C4-2B (cell line): ENCODE measurements around the gene FGF12.
"Not testable (repeated sequence)": the region's sequence is repeated elsewhere in the genome, so short reads cannot be mapped to it uniquely, and the experiment has no call there.

ENCODE experiments used
- H3K27ac ChIP-seq: fragments of 450-650 bp; 2 replicates; pipeline ENCODE4 v1.5.1; 2017
- CTCF ChIP-seq: fragments of 450-650 bp; conservative IDR thresholded peaks from 2 replicates; pipeline ENCODE4 v1.5.1; 2017; ENCODE audit warnings: mild to moderate bottlenecking
- ZFX ChIP-seq: fragments of 450-650 bp; IDR thresholded peaks from 2 replicates; pipeline ENCODE4 v1.6.1; 2017

Gene FGF12

GRCh38 chr3:192727032-192727847 is at the start of gene FGF12:
Gene FGF12 (minus strand): TSS chr3:192727541.
- H3K27ac ChIP-seq: no peak within 1 kb of the TSS
- TF ChIP-seq CTCF: no peak
- TF ChIP-seq ZFX: no peak

DNA sequence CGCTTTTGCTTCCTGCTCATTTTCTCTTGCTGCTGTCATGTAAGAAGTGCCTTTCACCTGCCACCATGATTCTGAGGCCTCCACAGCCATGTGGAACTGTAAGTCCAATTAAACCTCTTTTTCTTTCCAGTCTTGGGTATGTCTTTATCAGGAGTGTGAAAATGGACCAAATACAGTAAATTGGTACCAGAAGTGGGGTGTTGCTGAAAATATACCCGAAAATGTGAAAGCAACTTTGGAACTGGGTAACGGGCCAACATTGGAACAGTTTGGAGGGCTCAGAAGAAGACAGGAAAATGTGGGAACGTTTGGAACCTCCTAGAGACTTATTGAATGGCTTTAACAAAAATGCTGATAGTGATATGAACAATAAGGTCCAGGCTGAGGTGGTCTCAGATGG is 47.0 kb upstream of the FGF12 start:
- H3K27ac ChIP-seq: not testable (repeated sequence)

DNA sequence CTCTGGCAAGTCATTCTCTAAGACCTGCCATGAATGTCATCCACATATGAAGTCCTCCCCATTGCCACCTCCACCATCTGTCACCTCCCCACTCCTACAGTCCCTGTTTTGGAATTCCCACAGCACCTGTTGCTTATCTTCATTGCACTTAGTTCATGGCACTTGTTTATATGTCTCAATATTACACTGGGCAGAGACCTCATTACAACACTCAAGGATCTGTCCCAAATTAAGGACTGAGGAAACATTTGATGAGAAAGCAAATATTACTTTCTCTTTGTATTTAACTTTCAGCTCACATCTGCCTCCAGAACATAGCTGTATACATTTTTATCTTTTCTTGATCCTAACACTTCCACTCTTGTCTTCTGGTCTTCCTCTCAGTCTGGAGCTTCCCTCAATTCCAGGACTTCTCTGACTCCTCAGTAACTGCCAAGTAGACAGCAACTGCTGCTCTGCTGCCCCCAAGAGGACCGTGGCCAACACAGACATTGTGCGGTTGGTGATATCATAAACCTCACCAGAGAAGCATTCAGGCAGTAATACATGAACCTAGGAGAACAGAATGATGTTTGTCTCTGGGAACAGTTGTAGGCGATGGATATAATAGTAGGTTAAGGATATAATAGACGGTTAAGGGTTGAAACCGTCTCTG is 45.0 kb upstream of the FGF12 start:
- no peak overlapping the region for H3K27ac ChIP-seq
- TF ChIP-seq ZFX: no peak
- TF ChIP-seq CTCF: peak; percentile 83

GRCh38 chr3:192758654-192759053 is 31.3 kb upstream of the FGF12 start:
- no peak for TF ChIP-seq ZFX
- no peak for TF ChIP-seq CTCF
- no peak overlapping the region for H3K27ac ChIP-seq

DNA sequence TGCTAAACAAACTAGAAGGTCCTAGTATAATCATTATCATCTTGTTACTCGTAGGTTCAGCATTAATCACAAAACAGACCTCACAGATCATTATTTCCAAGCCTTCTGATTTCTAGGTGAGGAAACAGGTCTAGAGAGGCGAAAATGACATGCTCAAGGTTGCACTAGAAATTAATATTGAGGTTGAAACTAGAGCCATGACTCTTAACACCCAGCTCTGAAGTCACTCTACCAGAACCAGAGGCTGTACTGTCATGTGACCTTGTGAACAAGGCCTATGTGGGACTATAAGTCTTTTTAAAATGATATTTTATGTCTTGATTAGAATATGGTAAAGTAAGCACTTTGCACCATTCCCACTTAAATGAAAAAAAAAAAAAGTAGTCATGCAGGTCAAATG is 23.8 kb upstream of the FGF12 start:
- TF ChIP-seq ZFX: no peak
- TF ChIP-seq CTCF: no peak
- no peak overlapping the region for H3K27ac ChIP-seq

DNA sequence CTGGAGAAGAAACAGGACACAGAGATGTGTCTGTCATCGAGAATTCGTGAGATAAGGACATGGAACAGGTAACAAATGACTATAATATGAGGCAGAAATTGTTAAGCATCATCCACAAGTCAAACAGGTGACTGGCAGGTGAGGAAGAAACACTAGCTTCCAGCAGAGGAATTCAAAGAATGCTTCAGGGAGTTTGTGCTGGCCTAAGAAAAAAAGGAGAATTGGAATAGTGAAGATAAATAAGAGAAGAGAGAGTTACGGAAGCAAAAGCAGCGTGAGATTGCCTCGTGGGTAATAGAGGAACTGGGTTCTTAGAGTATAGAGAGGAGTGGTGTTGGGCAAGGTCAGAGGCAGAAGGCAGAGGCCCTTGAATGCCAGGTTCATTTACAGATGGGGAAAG is 22.9 kb upstream of the FGF12 start:
- no peak overlapping the region for H3K27ac ChIP-seq
- TF ChIP-seq ZFX: no peak
- no peak for TF ChIP-seq CTCF

- TF ChIP-seq ZFX (no peak), CTCF (no peak)
- H3K27ac ChIP-seq: no peak overlapping the region
Observed at GRCh38 chr3:192747746-192748145, 20.4 kb upstream of the FGF12 start.

GRCh38 chr3:192747145-192747544 is 19.8 kb upstream of the FGF12 start:
- TF ChIP-seq CTCF: no peak
- TF ChIP-seq ZFX: no peak
- H3K27ac ChIP-seq: no peak overlapping the region
